Measurements from ENCODE around the gene FAIM. TPM values are rescaled to one million over a fixed set of nuclear protein-coding genes. Genes with fewer than 3 reads are reported as not detected.

Gene FAIM
- total RNA-seq, 1 experiment from 2014 or later = 11.0 TPM

DNA sequence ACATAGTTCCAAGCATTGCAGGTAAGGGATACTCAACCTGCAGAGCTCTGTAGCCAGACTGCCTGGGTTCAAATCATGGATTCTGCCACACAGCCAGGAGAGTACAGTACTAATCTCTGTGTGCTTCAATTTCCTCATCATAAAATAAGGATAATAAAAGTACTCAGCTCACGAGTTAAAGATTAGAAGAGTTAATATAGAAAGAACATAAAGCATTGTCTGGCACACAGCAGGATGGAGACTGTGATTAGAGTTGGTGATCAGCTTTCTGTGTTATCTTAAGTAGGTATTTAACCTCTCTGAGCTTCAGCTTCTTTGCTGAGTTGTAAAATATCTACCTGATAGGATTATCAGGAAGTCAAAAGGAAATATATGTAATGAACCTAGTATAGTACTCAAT lies 17.2 kb upstream of the FAIM start:
- Histone ChIP-seq H2BK120ac (ENCODE audit: low read depth, low read length, poor library complexity, severe bottlenecking) (no peak overlapping the region), H3K27ac (ENCODE audit: insufficient read length, low read depth, low read length) (no peak overlapping the region), H3K79me1 (ENCODE audit: insufficient read depth, low read depth, low read length, poor library complexity, severe bottlenecking) (no peaks in the 10 kb centered on the region), H3K4me1 (ENCODE audit: insufficient read depth, low read length) (no peaks in the 10 kb centered on the region), H3K27me3 (ENCODE audit: insufficient read depth, low read length) (no peaks in the 10 kb centered on the region), H4K91ac (ENCODE audit: insufficient read length, low read depth, low read length) (no peak overlapping the region), H2BK12ac (ENCODE audit: insufficient read length, low read depth, low read length) (no peak overlapping the region), H3K23ac (ENCODE audit: insufficient read length, low read depth, low read length) (no peak overlapping the region), H3K79me2 (ENCODE audit: insufficient read depth, low read length) (no peaks in the 10 kb centered on the region), H3K9me3 (ENCODE audit: control insufficient read depth, low read depth, low read length) (no peaks in the 10 kb centered on the region), H4K20me1 (ENCODE audit: control insufficient read depth, insufficient read depth, insufficient read length) (no peaks in the 10 kb centered on the region), H2AFZ (ENCODE audit: low read length) (no peak overlapping the region), H3K9ac (ENCODE audit: extremely low read depth, insufficient read length, low read length) (no peak overlapping the region), H3K18ac (ENCODE audit: insufficient read length, low read depth, low read length) (no peak overlapping the region), H4K5ac (ENCODE audit: insufficient read length, low read depth, low read length) (no peak overlapping the region), H2AK5ac (ENCODE audit: insufficient read length, low read length) (no peak overlapping the region), H3K14ac (ENCODE audit: insufficient read depth, low read length) (no peak overlapping the region), H3K4me2 (ENCODE audit: insufficient read depth, insufficient read length, low read length) (no peak overlapping the region), H2BK20ac (ENCODE audit: low read depth, low read length, poor library complexity, severe bottlenecking) (no peak overlapping the region), H3K23me2 (ENCODE audit: insufficient read length, low read depth, low read length, poor library complexity, severe bottlenecking) (peaks cover 7% of the 10 kb centered on the region), H3T11ph (ENCODE audit: low read length) (no peak overlapping the region), H2BK5ac (ENCODE audit: insufficient read length, low read length) (no peak overlapping the region), H4K8ac (replicated peaks; ENCODE audit: insufficient read length, low read depth, low read length) (no peak overlapping the region), H3K56ac (ENCODE audit: insufficient read length, low read depth, low read length) (no peak overlapping the region), H3K4ac (ENCODE audit: low read depth, low read length) (no peak overlapping the region), H2BK15ac (ENCODE audit: low read depth, low read length) (no peak overlapping the region)
- no CpG with 5 or more reads among the region's 1 CpG for WGBS (ENCODE audit: extremely low coverage, insufficient read length, low lambda C conversion rate)
- TF ChIP-seq, protein P1, sequence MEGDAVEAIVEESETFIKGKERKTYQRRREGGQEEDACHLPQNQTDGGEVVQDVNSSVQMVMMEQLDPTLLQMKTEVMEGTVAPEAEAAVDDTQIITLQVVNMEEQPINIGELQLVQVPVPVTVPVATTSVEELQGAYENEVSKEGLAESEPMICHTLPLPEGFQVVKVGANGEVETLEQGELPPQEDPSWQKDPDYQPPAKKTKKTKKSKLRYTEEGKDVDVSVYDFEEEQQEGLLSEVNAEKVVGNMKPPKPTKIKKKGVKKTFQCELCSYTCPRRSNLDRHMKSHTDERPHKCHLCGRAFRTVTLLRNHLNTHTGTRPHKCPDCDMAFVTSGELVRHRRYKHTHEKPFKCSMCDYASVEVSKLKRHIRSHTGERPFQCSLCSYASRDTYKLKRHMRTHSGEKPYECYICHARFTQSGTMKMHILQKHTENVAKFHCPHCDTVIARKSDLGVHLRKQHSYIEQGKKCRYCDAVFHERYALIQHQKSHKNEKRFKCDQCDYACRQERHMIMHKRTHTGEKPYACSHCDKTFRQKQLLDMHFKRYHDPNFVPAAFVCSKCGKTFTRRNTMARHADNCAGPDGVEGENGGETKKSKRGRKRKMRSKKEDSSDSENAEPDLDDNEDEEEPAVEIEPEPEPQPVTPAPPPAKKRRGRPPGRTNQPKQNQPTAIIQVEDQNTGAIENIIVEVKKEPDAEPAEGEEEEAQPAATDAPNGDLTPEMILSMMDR (conservative IDR thresholded peaks at IDR 0.05) = no peak
- peaks cover 15% of the 10 kb centered on the region in 2 experiments for H3K4me1 Mint-ChIP-seq
- DNase-seq = no peak
- peaks cover 1 to 12% (median 8%) of the 10 kb centered on the region in 3 experiments; a peak in 5 of 7 replicates for H3K36me3 Mint-ChIP-seq (ENCODE audit: insufficient read depth in 1 of 3, low read depth in 3 of 3)
- H3K4me3 Mint-ChIP-seq = no peak overlapping the region
- no peak overlapping the region for H3K27ac Mint-ChIP-seq
- H3K27me3 Mint-ChIP-seq (ENCODE audit: low read depth) = no peaks in the 10 kb centered on the region
- H3K9me3 Mint-ChIP-seq = no peaks in the 10 kb centered on the region

Data from H9 (cell line).